ENCODE data around the gene UBAC2.

Gene UBAC2

GRCh38 chr13:99307247-99307646 lies 106.6 kb downstream of the UBAC2 start, which contains the start of gene GPR183:
Gene GPR183 (minus strand): TSS chr13:99307399. CDS start chr13:99296145, 11,254 bp downstream.
- Mint-ChIP-seq H3K36me3 (peaks cover 41% of the 10 kb centered on the region), H3K4me1 (peaks cover 90% of the 10 kb centered on the region), H3K27me3 (no peaks in the 10 kb centered on the region), H3K27ac (peak within 1 kb of the TSS; percentile 88), H3K9me3 (no peaks in the 10 kb centered on the region), H3K4me3 (peak within 1 kb of the TSS; percentile 80)
- no peak for DNase-seq
- CTCF ChIA-PET = interaction anchor here (0.9 to 2.1 kb wide), 5 partner anchors 13 to 128 kb away, joined by 3 to 8 read pairs (median 3); no protein-coding TSS in a partner anchor

GRCh38 chr13:99307648-99308339 lies 107.1 kb downstream of the UBAC2 start:
- no peaks in the 10 kb centered on the region for H3K9me3 Mint-ChIP-seq
- peaks cover 46% of the 10 kb centered on the region for H3K36me3 Mint-ChIP-seq

GRCh38 chr13:99308471-99309087 lies 107.9 kb downstream of the UBAC2 start:
- H3K4me3 Mint-ChIP-seq = no peak overlapping the region
- peaks cover 46% of the 10 kb centered on the region for H3K36me3 Mint-ChIP-seq
- H3K27ac Mint-ChIP-seq = peak overlapping the region; percentile 84

More at GRCh38 chr13:99307648-99308339, 107.1 kb downstream of the UBAC2 start:
- CTCF ChIA-PET = interaction anchor here (0.9 to 1.8 kb wide), 4 partner anchors 12 to 128 kb away, joined by 3 to 8 read pairs (median 6); no protein-coding TSS in a partner anchor
- H3K4me1 Mint-ChIP-seq = peaks cover 90% of the 10 kb centered on the region
- H3K27me3 Mint-ChIP-seq = no peaks in the 10 kb centered on the region
- peak overlapping the region; percentile 84 for H3K27ac Mint-ChIP-seq
- peak; percentile 65 for DNase-seq
- H3K4me3 Mint-ChIP-seq = peak overlapping the region; percentile 80

GRCh38 chr13:99310382-99311031 lies 109.9 kb downstream of the UBAC2 start:
- peaks cover 91% of the 10 kb centered on the region for H3K4me1 Mint-ChIP-seq
- DNase-seq = no peak
- CTCF ChIA-PET = no interaction called here
- peak overlapping the region; percentile 67 for H3K27ac Mint-ChIP-seq
- H3K36me3 Mint-ChIP-seq = peaks cover 45% of the 10 kb centered on the region
- H3K27me3 Mint-ChIP-seq = no peaks in the 10 kb centered on the region
- no peaks in the 10 kb centered on the region for H3K9me3 Mint-ChIP-seq
- no peak overlapping the region for H3K4me3 Mint-ChIP-seq

More at GRCh38 chr13:99308471-99309087, 107.9 kb downstream of the UBAC2 start:
- DNase-seq = no peak
- Mint-ChIP-seq H3K4me1 (peaks cover 88% of the 10 kb centered on the region), H3K9me3 (no peaks in the 10 kb centered on the region), H3K27me3 (no peaks in the 10 kb centered on the region)
- CTCF ChIA-PET = interaction anchor here (1.4 kb wide), 1 partner anchor 79 kb away, joined by 8 read pairs; no protein-coding TSS in a partner anchor

GRCh38 chr13:99311137-99311536 lies 110.5 kb downstream of the UBAC2 start:
- Mint-ChIP-seq H3K36me3 (peaks cover 44% of the 10 kb centered on the region), H3K4me3 (no peak overlapping the region), H3K4me1 (peaks cover 91% of the 10 kb centered on the region), H3K27ac (peak overlapping the region; percentile 4), H3K27me3 (no peaks in the 10 kb centered on the region), H3K9me3 (no peaks in the 10 kb centered on the region)
- CTCF ChIA-PET = no interaction called here
- DNase-seq = no peak

DNA sequence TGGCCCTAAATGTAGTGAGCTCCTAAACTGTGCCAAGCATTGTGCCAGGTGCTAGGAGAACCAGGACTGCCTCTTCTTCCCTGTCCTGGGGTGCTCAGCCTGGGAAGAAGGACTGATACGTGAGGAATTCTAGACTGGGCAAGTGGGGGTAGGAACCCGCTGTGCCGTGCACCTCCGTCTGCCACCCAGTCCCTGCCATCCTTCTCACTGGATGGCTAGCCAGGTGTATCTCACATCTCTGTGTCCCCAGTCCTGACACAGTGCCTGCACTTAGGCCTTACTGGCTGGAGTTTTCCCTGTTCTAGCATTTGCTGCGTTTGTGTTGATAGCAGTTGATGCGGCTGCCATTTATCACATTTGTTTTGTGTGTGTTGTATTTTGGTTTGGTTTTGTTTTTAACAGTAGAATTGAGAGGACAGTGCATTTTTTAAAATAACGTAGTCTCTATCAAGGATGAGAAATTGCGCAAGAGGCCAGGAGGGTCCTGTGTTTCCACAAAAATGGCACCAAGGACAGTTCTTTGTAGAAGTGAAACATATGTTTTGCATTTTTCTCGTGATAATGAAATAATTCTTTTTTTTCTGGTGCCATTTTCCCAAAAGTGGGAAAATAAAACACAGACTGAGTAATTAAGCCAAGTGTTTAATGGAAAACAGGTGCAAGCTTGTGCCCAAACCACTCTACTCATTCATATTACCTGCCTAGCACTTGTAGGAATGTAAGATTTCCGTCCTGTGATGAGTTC lies 111.3 kb downstream of the UBAC2 start:
- Mint-ChIP-seq H3K27ac (peak overlapping the region; percentile 74), H3K4me3 (no peak overlapping the region), H3K27me3 (no peaks in the 10 kb centered on the region), H3K9me3 (no peaks in the 10 kb centered on the region), H3K36me3 (peaks cover 52% of the 10 kb centered on the region), H3K4me1 (peaks cover 91% of the 10 kb centered on the region)
- no peak for DNase-seq
- CTCF ChIA-PET = interaction anchor here (1.2 kb wide), 1 partner anchor 42 kb away, joined by 3 read pairs; no protein-coding TSS in a partner anchor

DNA sequence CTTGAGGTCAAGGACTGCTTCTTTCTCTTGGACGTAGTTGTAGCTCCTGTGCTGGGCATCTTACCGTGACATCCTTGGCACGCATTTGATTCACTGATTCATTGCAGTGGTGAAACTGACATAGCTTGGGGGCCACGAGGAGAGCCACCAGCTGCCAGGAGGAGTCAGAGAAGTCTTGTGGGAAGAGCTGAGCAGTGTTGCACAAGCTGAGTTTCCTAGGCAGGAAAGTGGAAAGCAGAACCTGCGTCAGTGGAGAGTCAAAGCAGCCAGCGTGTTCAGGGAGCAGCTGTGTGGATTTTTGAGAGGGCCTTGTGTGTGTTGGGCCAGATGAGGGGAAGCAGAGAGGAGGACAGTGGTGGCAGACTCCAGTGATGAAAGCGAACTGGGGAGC lies 111.8 kb downstream of the UBAC2 start:
- Mint-ChIP-seq H3K4me1 (peaks cover 90% of the 10 kb centered on the region), H3K27me3 (no peaks in the 10 kb centered on the region), H3K4me3 (no peak overlapping the region), H3K9me3 (no peaks in the 10 kb centered on the region), H3K36me3 (peaks cover 57% of the 10 kb centered on the region), H3K27ac (peak overlapping the region; percentile 74)
- CTCF ChIA-PET = interaction anchor here (1.2 kb wide), 1 partner anchor 42 kb away, joined by 3 read pairs; no protein-coding TSS in a partner anchor
- no peak for DNase-seq

GRCh38 chr13:99313501-99313900 lies 112.8 kb downstream of the UBAC2 start:
- peaks cover 80% of the 10 kb centered on the region for H3K4me1 Mint-ChIP-seq
- DNase-seq = no peak
- peak overlapping the region; percentile 37 for H3K4me3 Mint-ChIP-seq
- no peaks in the 10 kb centered on the region for H3K27me3 Mint-ChIP-seq
- CTCF ChIA-PET = no interaction called here
- peaks cover 53% of the 10 kb centered on the region for H3K36me3 Mint-ChIP-seq
- peak overlapping the region; percentile 80 for H3K27ac Mint-ChIP-seq
- H3K9me3 Mint-ChIP-seq = no peaks in the 10 kb centered on the region

DNA sequence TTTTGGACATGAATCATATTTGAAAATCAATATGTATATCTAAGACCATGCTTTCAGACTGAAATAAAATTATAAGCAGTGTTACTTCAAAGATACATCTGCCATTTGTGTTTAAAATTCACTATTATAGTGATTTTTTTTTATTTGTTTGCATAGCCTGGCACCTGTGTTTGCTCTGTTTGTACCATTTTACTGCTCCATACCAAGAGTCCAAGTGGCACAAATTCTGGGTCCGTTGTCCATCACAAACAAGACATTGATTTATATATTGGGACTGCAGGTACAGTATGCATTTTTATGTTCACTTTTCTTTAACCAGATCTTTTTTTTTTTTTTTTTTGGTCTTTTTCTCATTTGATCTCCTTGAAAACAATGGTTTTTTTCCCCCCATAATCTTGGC lies 113.3 kb downstream of the UBAC2 start:
- H3K4me1 Mint-ChIP-seq = peaks cover 77% of the 10 kb centered on the region
- no peaks in the 10 kb centered on the region for H3K9me3 Mint-ChIP-seq
- no peaks in the 10 kb centered on the region for H3K27me3 Mint-ChIP-seq
- peaks cover 51% of the 10 kb centered on the region for H3K36me3 Mint-ChIP-seq
- H3K27ac Mint-ChIP-seq = peak overlapping the region; percentile 94
- CTCF ChIA-PET = interaction anchor here (1.1 to 1.4 kb wide), 3 partner anchors 8 to 73 kb away, joined by 3 to 6 read pairs (median 6); no protein-coding TSS in a partner anchor
- peak overlapping the region; percentile 59 for H3K4me3 Mint-ChIP-seq
- DNase-seq = no peak

GRCh38 chr13:99314640-99315176 lies 114.1 kb downstream of the UBAC2 start:
- no peaks in the 10 kb centered on the region for H3K27me3 Mint-ChIP-seq
- peaks cover 52% of the 10 kb centered on the region for H3K36me3 Mint-ChIP-seq
- H3K4me1 Mint-ChIP-seq = peaks cover 75% of the 10 kb centered on the region
- CTCF ChIA-PET = interaction anchor here (0.9 to 1.5 kb wide), 6 partner anchors 9 to 138 kb away, joined by 3 to 6 read pairs (median 4); no protein-coding TSS in a partner anchor
- peak overlapping the region; percentile 94 for H3K27ac Mint-ChIP-seq
- H3K9me3 Mint-ChIP-seq = no peaks in the 10 kb centered on the region
- peak overlapping the region; percentile 59 for H3K4me3 Mint-ChIP-seq
- DNase-seq = peak; percentile 62

DNA sequence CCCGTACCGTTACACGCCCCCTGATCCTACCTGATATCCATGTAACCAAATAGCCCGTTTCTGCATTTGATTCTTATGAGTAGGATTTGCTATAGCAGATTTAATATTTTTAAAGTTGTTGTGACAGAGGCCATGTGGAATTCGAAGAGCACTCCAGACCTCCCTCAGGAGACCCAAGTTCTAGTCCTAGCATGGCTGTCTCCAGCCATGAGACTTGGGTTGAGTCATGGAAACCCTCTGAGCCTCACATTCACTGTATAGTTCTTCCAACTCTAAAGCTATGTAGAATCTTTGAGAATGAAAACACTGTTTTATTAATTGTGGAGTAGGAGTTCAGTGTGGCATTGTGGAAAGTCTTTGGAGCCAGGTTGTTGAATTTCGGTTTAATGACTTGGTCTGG lies 114.5 kb downstream of the UBAC2 start:
- Mint-ChIP-seq H3K36me3 (peaks cover 51% of the 10 kb centered on the region), H3K9me3 (no peaks in the 10 kb centered on the region), H3K27ac (peak overlapping the region; percentile 94), H3K4me3 (peak overlapping the region; percentile 59), H3K4me1 (peaks cover 74% of the 10 kb centered on the region), H3K27me3 (no peaks in the 10 kb centered on the region)
- CTCF ChIA-PET = interaction anchor here (0.9 to 1.5 kb wide), 6 partner anchors 9 to 139 kb away, joined by 3 to 6 read pairs (median 4); no protein-coding TSS in a partner anchor
- DNase-seq = no peak

DNA sequence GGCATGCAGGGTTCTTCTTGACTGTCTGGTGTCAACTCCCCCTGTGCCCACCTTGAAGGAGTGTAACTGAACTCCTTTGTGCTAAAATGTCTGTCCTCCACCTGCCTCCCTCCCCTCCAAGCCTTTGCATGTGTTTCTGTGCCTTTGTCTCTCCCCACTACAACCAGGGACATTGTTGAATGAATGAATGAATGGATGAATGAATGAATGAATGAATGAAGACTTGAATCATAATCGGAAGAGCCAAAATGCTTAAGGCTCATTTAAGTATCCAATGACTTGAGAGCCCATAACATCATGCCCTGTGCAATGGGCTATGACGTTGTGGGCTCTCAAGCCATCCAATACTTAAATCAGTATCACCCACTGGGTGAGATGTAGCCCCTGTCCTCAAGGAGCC lies 115.6 kb downstream of the UBAC2 start:
- H3K36me3 Mint-ChIP-seq = peaks cover 48% of the 10 kb centered on the region
- peaks cover 65% of the 10 kb centered on the region for H3K4me1 Mint-ChIP-seq
- H3K4me3 Mint-ChIP-seq = no peak overlapping the region
- no peak overlapping the region for H3K27ac Mint-ChIP-seq
- CTCF ChIA-PET = no interaction called here
- no peaks in the 10 kb centered on the region for H3K27me3 Mint-ChIP-seq
- DNase-seq = no peak
- H3K9me3 Mint-ChIP-seq = no peaks in the 10 kb centered on the region

DNA sequence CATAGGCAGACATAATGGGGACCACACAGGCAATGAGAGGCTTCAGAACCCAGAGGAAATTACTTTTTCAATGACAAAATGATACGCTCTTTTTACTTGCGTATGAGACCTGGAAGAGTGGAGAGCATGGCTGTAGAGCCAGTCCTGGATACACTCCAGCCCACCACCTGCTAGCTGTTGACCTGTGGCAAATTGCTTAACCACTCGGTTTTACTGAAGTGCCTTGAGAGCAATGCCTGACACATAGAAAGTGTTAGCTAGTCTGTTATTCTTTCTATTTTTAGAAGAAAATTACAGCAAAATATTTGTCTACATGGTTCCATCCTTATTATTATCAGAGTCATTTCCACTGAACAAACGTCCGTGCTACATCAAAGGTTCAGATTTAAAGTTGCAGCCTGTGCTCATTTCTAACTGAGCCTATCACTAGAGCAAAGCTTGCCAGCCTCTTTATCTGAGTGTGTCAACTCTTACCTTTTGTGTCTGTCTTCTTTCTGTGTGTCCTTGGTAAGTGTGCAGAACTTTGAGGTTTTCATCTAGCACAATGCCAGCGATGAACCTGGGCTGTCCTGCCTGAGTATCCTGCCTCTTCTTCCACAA lies 116.1 kb downstream of the UBAC2 start:
- CTCF ChIA-PET = no interaction called here
- no peak overlapping the region for H3K27ac Mint-ChIP-seq
- no peaks in the 10 kb centered on the region for H3K9me3 Mint-ChIP-seq
- H3K4me1 Mint-ChIP-seq = peaks cover 64% of the 10 kb centered on the region
- H3K36me3 Mint-ChIP-seq = peaks cover 47% of the 10 kb centered on the region
- no peak overlapping the region for H3K4me3 Mint-ChIP-seq
- no peaks in the 10 kb centered on the region for H3K27me3 Mint-ChIP-seq
- no peak for DNase-seq

Data from activated naive CD4-positive, alpha-beta T cell treated with anti-CD3 and anti-CD28 coated beads, Interleukin-2, amount 10 ng/mL, durations not matched to agents 7 days and 5 days (primary cell).